ENCODE results near the gene RADIL. TPM values are rescaled to one million over a fixed set of nuclear protein-coding genes. Genes with fewer than 3 reads are reported as not detected.

The RADIL gene
- polyA plus RNA-seq, 1 donor (not counting 4 experiments of a cell fraction or from before 2014, with no cell fraction given), result not detected

DNA sequence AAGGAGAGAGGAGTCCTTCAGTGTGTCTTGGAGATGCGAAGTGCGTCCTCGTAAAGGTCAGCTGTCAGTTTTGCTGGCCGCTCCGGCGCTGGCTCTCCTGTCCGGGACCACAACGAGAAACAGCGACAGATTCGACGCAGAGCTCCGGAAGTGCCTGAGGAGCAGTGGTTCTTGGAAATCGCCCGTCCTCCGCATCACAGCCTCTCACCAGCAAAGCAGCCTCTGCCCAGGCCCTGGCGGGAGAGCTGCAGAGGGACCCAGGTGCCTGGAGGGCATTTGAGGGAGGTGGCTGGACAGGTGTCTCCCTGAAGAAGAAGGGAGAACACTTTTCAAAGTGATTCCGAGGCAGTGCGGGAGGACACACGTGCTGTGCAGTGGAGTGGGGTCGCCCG, 119.7 kb downstream of the RADIL start:
- Histone ChIP-seq H3K9me1 (ENCODE audit: control insufficient read depth, extremely low read depth, insufficient read depth, low read length) (no peaks in the 10 kb centered on the region), H3K4me3 (ENCODE audit: control insufficient read depth in 2 of 3, extremely low read depth in 1 of 3, insufficient read depth in 2 of 3, low read depth in 1 of 3, low read length in 3 of 3) (no peak overlapping the region), H3K36me3 (ENCODE audit: control insufficient read depth in 2 of 2, extremely low read depth in 1 of 2, insufficient read depth in 2 of 2, low read length in 2 of 2) (peaks cover 33 to 40% of the 10 kb centered on the region in 2 experiments), H3K27ac (ENCODE audit: control insufficient read depth, insufficient read depth, low read length) (no peak overlapping the region), H3K4me2 (ENCODE audit: control insufficient read depth, extremely low read depth, insufficient read depth, low read depth, low read length) (no peak overlapping the region), H3K27me3 (ENCODE audit: control insufficient read depth, extremely low read depth, insufficient read depth, low read length) (no peaks in the 10 kb centered on the region), H3K4me1 (ENCODE audit: control insufficient read depth, extremely low read depth, insufficient read depth, low read length) (peaks cover 10% of the 10 kb centered on the region), H2AFZ (ENCODE audit: control insufficient read depth, low read length) (no peak overlapping the region), H3K79me2 (ENCODE audit: control insufficient read depth, insufficient read depth, low read length) (peaks cover 16% of the 10 kb centered on the region), H3K9me3 (ENCODE audit: control insufficient read depth, low read depth, low read length) (no peaks in the 10 kb centered on the region), H3K9ac (ENCODE audit: control insufficient read depth, extremely low read depth, insufficient read depth, low read length) (no peak overlapping the region), H4K20me1 (ENCODE audit: control insufficient read depth, extremely low read depth, insufficient read depth, low read length) (peaks cover 2% of the 10 kb centered on the region)
- dilution Hi-C loops (cut with MboI; ENCODE audit: extremely low pct_ligation_motif_present, low sequenced_read_pairs), result no loop called here
- DNase-seq (ENCODE audit: low read depth, low spot score) (no peak), FAIRE-seq (no peak)
- TF ChIP-seq CTCF (optimal IDR thresholded peaks at IDR 0.05 in 1 of 3, IDR thresholded peaks at IDR 0.05 in 1 of 3, conservative IDR thresholded peaks at IDR 0.05 in 1 of 3; ENCODE audit: extremely low read depth in 1 of 3, insufficient read depth in 2 of 3, low read length in 3 of 3), result no peak
- TF ChIP-seq EZH2 (IDR thresholded peaks at IDR 0.05; ENCODE audit: low read length), result no peak

DNA sequence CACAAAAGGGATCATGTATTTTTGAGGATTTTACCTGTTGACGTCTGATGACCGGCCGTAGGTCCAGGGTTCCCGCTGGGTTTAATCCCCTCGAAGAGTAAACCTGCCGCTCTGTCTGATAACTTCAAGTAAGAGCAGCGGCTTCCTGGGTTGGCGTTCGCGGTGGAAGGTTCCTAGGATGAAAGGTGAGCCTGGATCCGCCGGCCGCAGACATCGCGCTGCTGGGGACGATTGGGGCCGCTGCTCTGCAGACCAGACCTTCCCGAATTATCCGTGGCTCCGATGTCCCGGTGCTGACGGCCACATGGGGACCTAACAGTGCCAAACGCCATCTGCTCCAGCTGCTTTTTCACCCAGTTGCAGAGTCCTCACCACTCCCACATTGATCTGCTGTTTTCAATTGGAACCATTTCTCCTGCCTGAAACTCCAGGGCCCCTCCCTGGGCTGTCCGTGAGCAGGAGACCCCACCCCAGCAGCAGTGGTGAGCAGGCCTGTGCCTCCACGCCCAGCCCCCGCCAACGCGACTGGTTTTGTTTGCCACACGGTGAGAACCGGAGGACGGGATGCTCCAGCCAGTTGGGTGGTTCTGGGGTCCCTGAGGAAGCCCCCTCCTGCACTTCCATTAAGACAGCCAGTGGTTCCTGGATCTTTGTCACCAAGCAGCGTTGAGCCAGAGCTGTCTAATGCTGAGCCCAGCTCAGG, 120.3 kb downstream of the RADIL start:
- peaks cover 16% of the 10 kb centered on the region for H3K79me2 ChIP-seq (ENCODE audit: control insufficient read depth, insufficient read depth, low read length)
- peak overlapping the region; percentile 20 for H3K27ac ChIP-seq (ENCODE audit: control insufficient read depth, insufficient read depth, low read length)
- DNase-seq (ENCODE audit: low read depth, low spot score), result no peak
- H4K20me1 ChIP-seq (ENCODE audit: control insufficient read depth, extremely low read depth, insufficient read depth, low read length), result peaks cover 2% of the 10 kb centered on the region
- no peak for FAIRE-seq
- no peaks in the 10 kb centered on the region for H3K9me3 ChIP-seq (ENCODE audit: control insufficient read depth, low read depth, low read length)
- H3K36me3 ChIP-seq (ENCODE audit: control insufficient read depth in 2 of 2, extremely low read depth in 1 of 2, insufficient read depth in 2 of 2, low read length in 2 of 2), result peaks cover 38 to 40% of the 10 kb centered on the region in 2 experiments
- no peak overlapping the region for H3K4me3 ChIP-seq (ENCODE audit: control insufficient read depth in 2 of 3, extremely low read depth in 1 of 3, insufficient read depth in 2 of 3, low read depth in 1 of 3, low read length in 3 of 3)
- H3K4me2 ChIP-seq (ENCODE audit: control insufficient read depth, extremely low read depth, insufficient read depth, low read depth, low read length), result no peak overlapping the region
- dilution Hi-C loops (cut with MboI; ENCODE audit: extremely low pct_ligation_motif_present, low sequenced_read_pairs), result no loop called here
- peaks cover 10% of the 10 kb centered on the region for H3K4me1 ChIP-seq (ENCODE audit: control insufficient read depth, extremely low read depth, insufficient read depth, low read length)
- H3K27me3 ChIP-seq (ENCODE audit: control insufficient read depth, extremely low read depth, insufficient read depth, low read length), result no peaks in the 10 kb centered on the region
- peak overlapping the region; percentile 28 for H3K9ac ChIP-seq (ENCODE audit: control insufficient read depth, extremely low read depth, insufficient read depth, low read length)
- H3K9me1 ChIP-seq (ENCODE audit: control insufficient read depth, extremely low read depth, insufficient read depth, low read length), result no peaks in the 10 kb centered on the region
- TF ChIP-seq CTCF (optimal IDR thresholded peaks at IDR 0.05 in 1 of 3, IDR thresholded peaks at IDR 0.05 in 1 of 3, conservative IDR thresholded peaks at IDR 0.05 in 1 of 3; ENCODE audit: extremely low read depth in 1 of 3, insufficient read depth in 2 of 3, low read length in 3 of 3) (no peak), EZH2 (IDR thresholded peaks at IDR 0.05; ENCODE audit: low read length) (no peak)
- H2AFZ ChIP-seq (ENCODE audit: control insufficient read depth, low read length), result no peak overlapping the region

All from keratinocyte (primary cell).